Suprapubic skin (tissue), 4 donors: Measurements from ENCODE around the gene METTL25B. TPM values are rescaled to one million over a fixed set of nuclear protein-coding genes. Genes with fewer than 3 reads are reported as not detected.

ENCODE experiments used
- DNase-seq, 2 donors: peaks; one replicate each; pipeline ENCODE4 v3.0.0-alpha.2; 2019; ENCODE audit warnings: low spot score in 2 of 2
- H3K27ac ChIP-seq: fragments of 200-600 bp; sonication (generic); one replicate; pipeline ENCODE4 v1.5.1; 2019
- H3K27me3 ChIP-seq: fragments of 200-600 bp; sonication (generic); one replicate; pipeline ENCODE4 v1.5.1; 2019
- H3K36me3 ChIP-seq: fragments of 200-600 bp; sonication (generic); one replicate; pipeline ENCODE4 v1.5.1; 2019
- H3K4me1 ChIP-seq: fragments of 200-600 bp; sonication (generic); one replicate; pipeline ENCODE4 v1.5.1; 2019
- H3K4me3 ChIP-seq: fragments of 200-600 bp; sonication (generic); one replicate; pipeline ENCODE4 v1.5.1; 2019; ENCODE audit warnings: mild to moderate bottlenecking
- H3K9me3 ChIP-seq: fragments of 200-600 bp; sonication (generic); one replicate; pipeline ENCODE4 v1.5.1; 2019
- CTCF ChIP-seq, 2 donors: fragments of 200-600 bp in 1 of 2; fragments of 450-650 bp in 1 of 2; sonication (generic) in 1 of 2; IDR thresholded peaks; one replicate each; pipeline ENCODE4 v1.5.1; 2016 to 2019; ENCODE audit warnings: antibody characterized with exemption in 2 of 2, mild to moderate bottlenecking in 1 of 2, moderate library complexity in 1 of 2
- EP300 ChIP-seq: sonication (generic); formaldehyde crosslinking; IDR thresholded peaks from one replicate; pipeline ENCODE4 v1.6.1; 2017; ENCODE audit warnings: antibody characterized with exemption
- POLR2A ChIP-seq, 2 donors: fragments of 450-650 bp; IDR thresholded peaks; one replicate each; pipeline ENCODE4 v1.6.1; 2017; ENCODE audit warnings: antibody characterized with exemption in 2 of 2, mild to moderate bottlenecking in 2 of 2, moderate library complexity in 2 of 2
- POLR2AphosphoS5 ChIP-seq, 3 donors: sonication (generic); formaldehyde crosslinking; IDR thresholded peaks; one replicate each; pipeline ENCODE4 v1.6.1; 2017; ENCODE audit warnings: antibody characterized with exemption in 3 of 3
- WGBS: methylation state at CpG from one replicate; pipeline ENCODE4 v1.1.5; 2018; 5-methylcytosine and 5-hydroxymethylcytosine counted together
- total RNA-seq, 4 donors: library from RNA; depleted of rRNA; stranded (reverse); fragments of >200 nt; gene quantifications; one replicate each; pipeline ENCODE4 v1.1.0, GENCODE V29; 2016

Gene METTL25B
- total RNA-seq, 4 donors from 2014 or later = 20.7 to 40.3 (median 34.2) TPM

- 20% methylated on average over 8 of the region's 8 CpGs for WGBS
- Histone ChIP-seq H3K9me3 (no peaks in the 10 kb centered on the region), H3K4me1 (peaks cover 62% of the 10 kb centered on the region), H3K36me3 (peaks cover 11% of the 10 kb centered on the region), H3K4me3 (peak overlapping the region; percentile 98), H3K27me3 (no peaks in the 10 kb centered on the region), H3K27ac (no peak overlapping the region)
- TF ChIP-seq POLR2A (IDR thresholded peaks at IDR 0.05) (no peak), CTCF (IDR thresholded peaks at IDR 0.05) (no peak), POLR2AphosphoS5 (IDR thresholded peaks at IDR 0.05) (no peak), EP300 (no peak)
- DNase-seq = no peak
These were observed 40.5 kb downstream of the METTL25B start for GRCh38 chr1:156768610-156769295.

GRCh38 chr1:156772222-156772621 lies 44.0 kb downstream of the METTL25B start:
- Histone ChIP-seq H3K27me3 (no peaks in the 10 kb centered on the region), H3K27ac (no peak overlapping the region), H3K36me3 (peaks cover 11% of the 10 kb centered on the region), H3K9me3 (no peaks in the 10 kb centered on the region), H3K4me1 (peaks cover 53% of the 10 kb centered on the region), H3K4me3 (no peak overlapping the region)
- no peak for DNase-seq
- TF ChIP-seq POLR2AphosphoS5 (IDR thresholded peaks at IDR 0.05) = no peak
- 70% methylated on average over 3 of the region's 3 CpGs for WGBS

GRCh38 chr1:156772728-156773497 lies 44.6 kb downstream of the METTL25B start:
- Histone ChIP-seq H3K27ac (no peak overlapping the region), H3K9me3 (no peaks in the 10 kb centered on the region), H3K4me1 (peaks cover 54% of the 10 kb centered on the region), H3K27me3 (no peaks in the 10 kb centered on the region), H3K36me3 (peaks cover 11% of the 10 kb centered on the region), H3K4me3 (no peak overlapping the region)
- 44% methylated on average over 9 of the region's 9 CpGs for WGBS
- TF ChIP-seq POLR2A (IDR thresholded peaks at IDR 0.05) (no peak), POLR2AphosphoS5 (IDR thresholded peaks at IDR 0.05) (no peak), EP300 (no peak), CTCF (IDR thresholded peaks at IDR 0.05) (no peak)
- no peak for DNase-seq

- no peak for DNase-seq
- H3K4me3 ChIP-seq = no peak overlapping the region
- no peaks in the 10 kb centered on the region for H3K27me3 ChIP-seq
- H3K4me1 ChIP-seq = peaks cover 50% of the 10 kb centered on the region
- no peak overlapping the region for H3K27ac ChIP-seq
- no peak for TF ChIP-seq CTCF (IDR thresholded peaks at IDR 0.05)
- TF ChIP-seq POLR2AphosphoS5 (IDR thresholded peaks at IDR 0.05) = no peak
- no peak for TF ChIP-seq POLR2A (IDR thresholded peaks at IDR 0.05)
- TF ChIP-seq EP300 = no peak
- 81% methylated on average over 3 of the region's 3 CpGs for WGBS
- no peaks in the 10 kb centered on the region for H3K9me3 ChIP-seq
- H3K36me3 ChIP-seq = peaks cover 11% of the 10 kb centered on the region
These were observed 45.3 kb downstream of the METTL25B start for GRCh38 chr1:156773607-156774006.

GRCh38 chr1:156775799-156776198 lies 47.5 kb downstream of the METTL25B start:
- no peak overlapping the region for H3K4me3 ChIP-seq
- H3K27ac ChIP-seq = no peak overlapping the region
- 81% methylated on average over 5 of the region's 5 CpGs for whole genome bisulfite sequencing
- peaks cover 28% of the 10 kb centered on the region for H3K4me1 ChIP-seq
- no peaks in the 10 kb centered on the region for H3K9me3 ChIP-seq
- peaks cover 5% of the 10 kb centered on the region for H3K36me3 ChIP-seq
- TF ChIP-seq POLR2A (IDR thresholded peaks at IDR 0.05) (no peak), POLR2AphosphoS5 (IDR thresholded peaks at IDR 0.05) (no peak), EP300 (no peak), CTCF (IDR thresholded peaks at IDR 0.05) (no peak)
- no peak for DNase-seq
- H3K27me3 ChIP-seq = no peaks in the 10 kb centered on the region
